ENCODE data around the gene CEPT1. TPM values are rescaled to one million over a fixed set of nuclear protein-coding genes. Genes with fewer than 3 reads are reported as not detected.

The CEPT1 gene
- total RNA-seq, 5 donors from 2014 or later (not counting 1 experiment from before 2014, with no cell fraction given) = 33.2 to 42.3 (median 36.3) TPM

GRCh38 chr1:111161843-111162487 is 21.9 kb downstream of the CEPT1 start:
- Mint-ChIP-seq H3K36me3 (peaks cover 33% of the 10 kb centered on the region), H3K4me3 (no peak overlapping the region), H3K4me1 (peaks cover 21 to 25% (median 23%) of the 10 kb centered on the region in 3 donors), H3K9me3 (no peaks in the 10 kb centered on the region), H3K27me3 (no peaks in the 10 kb centered on the region), H3K27ac (peak overlapping the region in 1 of 2 donors; percentile 1)
- Histone ChIP-seq H3K27me3 (replicated peaks in 1 of 2; ENCODE audit: control insufficient read depth in 2 of 2, extremely low read depth in 1 of 2, insufficient read depth in 2 of 2, low read length in 1 of 2) (no peaks in the 10 kb centered on the region), H3K36me3 (ENCODE audit: control insufficient read depth in 2 of 2, extremely low read depth in 1 of 2, insufficient read depth in 1 of 2, low read length in 1 of 2) (peaks cover 5 to 29% of the 10 kb centered on the region in 2 donors), H3K4me1 (ENCODE audit: control insufficient read depth in 1 of 2, extremely low read depth in 1 of 2, insufficient read depth in 2 of 2, low read length in 2 of 2) (no peaks in the 10 kb centered on the region), H3K4me3 (ENCODE audit: control insufficient read depth in 1 of 2, extremely low read depth in 1 of 2, low read length in 1 of 2) (no peak overlapping the region), H3K27ac (ENCODE audit: low read length) (no peak overlapping the region), H3K9me3 (no peaks in the 10 kb centered on the region)
- ATAC-seq (replicated peaks in 1 of 4) (no peak), DNase-seq (no peak)
- CTCF ChIA-PET = interaction anchor here in 1 of 2 donors (0.6 kb wide), 1 partner anchor 174 kb away, joined by 3 read pairs; no protein-coding TSS in a partner anchor
- POLR2A ChIA-PET = no interaction called here
- 88% methylated on average over 1 of the region's 1 CpG for WGBS (ENCODE audit: insufficient coverage)

- DNase-seq = no peak
- CTCF ChIA-PET = interaction anchor here in 1 of 2 donors (0.6 to 0.7 kb wide), 2 partner anchors 28 to 127 kb away, joined by 4 to 7 read pairs; no protein-coding TSS in a partner anchor
- Mint-ChIP-seq H3K27ac (peak overlapping the region; percentile 12 to 13), H3K4me1 (peaks cover 21 to 25% (median 23%) of the 10 kb centered on the region in 3 donors), H3K36me3 (peaks cover 33% of the 10 kb centered on the region), H3K27me3 (no peaks in the 10 kb centered on the region), H3K4me3 (no peak overlapping the region), H3K9me3 (no peaks in the 10 kb centered on the region)
- POLR2A ChIA-PET = no interaction called here
- Histone ChIP-seq H3K9me3 (no peaks in the 10 kb centered on the region), H3K4me3 (ENCODE audit: control insufficient read depth in 1 of 2, extremely low read depth in 1 of 2, low read length in 1 of 2) (no peak overlapping the region), H3K4me1 (ENCODE audit: control insufficient read depth in 1 of 2, extremely low read depth in 1 of 2, insufficient read depth in 2 of 2, low read length in 2 of 2) (no peaks in the 10 kb centered on the region), H3K27me3 (replicated peaks in 1 of 2; ENCODE audit: control insufficient read depth in 2 of 2, extremely low read depth in 1 of 2, insufficient read depth in 2 of 2, low read length in 1 of 2) (no peaks in the 10 kb centered on the region), H3K27ac (ENCODE audit: low read length) (no peak overlapping the region), H3K36me3 (ENCODE audit: control insufficient read depth in 2 of 2, extremely low read depth in 1 of 2, insufficient read depth in 1 of 2, low read length in 1 of 2) (peaks cover 5 to 26% of the 10 kb centered on the region in 2 donors)
- 100% methylated on average over 1 of the region's 2 CpGs for WGBS (ENCODE audit: insufficient coverage)
- ATAC-seq (replicated peaks in 1 of 4) = no peak
These were observed 22.5 kb downstream of the CEPT1 start for GRCh38 chr1:111162488-111162880.

- Mint-ChIP-seq H3K4me3 (no peak overlapping the region), H3K36me3 (peaks cover 37% of the 10 kb centered on the region), H3K9me3 (no peaks in the 10 kb centered on the region), H3K27me3 (no peaks in the 10 kb centered on the region), H3K27ac (no peak overlapping the region), H3K4me1 (peaks cover 23 to 25% (median 25%) of the 10 kb centered on the region in 3 donors)
- whole genome bisulfite sequencing (ENCODE audit: insufficient coverage) = 100% methylated on average over 1 of the region's 4 CpGs
- H3K27ac ChIP-seq (ENCODE audit: low read length) = no peak overlapping the region
- no peaks in the 10 kb centered on the region for H3K9me3 ChIP-seq
- DNase-seq (no peak), ATAC-seq (replicated peaks in 1 of 4) (no peak)
- POLR2A ChIA-PET = interaction anchor here in 1 of 2 donors (0.7 kb wide), 1 partner anchor 12 kb away, joined by 5 read pairs; no protein-coding TSS in a partner anchor
- CTCF ChIA-PET = no interaction called here
- no peak overlapping the region for H3K4me3 ChIP-seq (ENCODE audit: control insufficient read depth in 1 of 2, extremely low read depth in 1 of 2, low read length in 1 of 2)
- no peaks in the 10 kb centered on the region for H3K27me3 ChIP-seq (replicated peaks in 1 of 2; ENCODE audit: control insufficient read depth in 2 of 2, extremely low read depth in 1 of 2, insufficient read depth in 2 of 2, low read length in 1 of 2)
- H3K36me3 ChIP-seq (ENCODE audit: control insufficient read depth in 2 of 2, extremely low read depth in 1 of 2, insufficient read depth in 1 of 2, low read length in 1 of 2) = peaks cover 5 to 30% of the 10 kb centered on the region in 2 donors
- no peaks in the 10 kb centered on the region for H3K4me1 ChIP-seq (ENCODE audit: control insufficient read depth in 1 of 2, extremely low read depth in 1 of 2, insufficient read depth in 2 of 2, low read length in 2 of 2)
These were observed 23.3 kb downstream of the CEPT1 start for GRCh38 chr1:111163363-111163762.

GRCh38 chr1:111164151-111164550 is 24.1 kb downstream of the CEPT1 start:
- Histone ChIP-seq H3K9me3 (no peaks in the 10 kb centered on the region), H3K27ac (ENCODE audit: low read length) (no peak overlapping the region), H3K4me3 (ENCODE audit: control insufficient read depth in 1 of 2, extremely low read depth in 1 of 2, low read length in 1 of 2) (no peak overlapping the region), H3K4me1 (ENCODE audit: control insufficient read depth in 1 of 2, extremely low read depth in 1 of 2, insufficient read depth in 2 of 2, low read length in 2 of 2) (no peaks in the 10 kb centered on the region), H3K27me3 (replicated peaks in 1 of 2; ENCODE audit: control insufficient read depth in 2 of 2, extremely low read depth in 1 of 2, insufficient read depth in 2 of 2, low read length in 1 of 2) (no peaks in the 10 kb centered on the region), H3K36me3 (ENCODE audit: control insufficient read depth in 2 of 2, extremely low read depth in 1 of 2, insufficient read depth in 1 of 2, low read length in 1 of 2) (peaks cover 5 to 34% of the 10 kb centered on the region in 2 donors)
- WGBS (ENCODE audit: insufficient coverage) = 100% methylated on average over 2 of the region's 2 CpGs
- POLR2A ChIA-PET = interaction anchor here in 1 of 2 donors (0.6 kb wide), 1 partner anchor 377 kb away, joined by 3 read pairs; no protein-coding TSS in a partner anchor
- peaks cover 38% of the 10 kb centered on the region for H3K36me3 Mint-ChIP-seq
- H3K27me3 Mint-ChIP-seq = no peaks in the 10 kb centered on the region
- H3K27ac Mint-ChIP-seq = no peak overlapping the region
- DNase-seq (no peak), ATAC-seq (replicated peaks in 1 of 4) (no peak)
- H3K9me3 Mint-ChIP-seq = no peaks in the 10 kb centered on the region
- no peak overlapping the region for H3K4me3 Mint-ChIP-seq
- CTCF ChIA-PET = interaction anchor here in 1 of 2 donors (0.5 kb wide), 1 partner anchor 44 kb away, joined by 5 read pairs; no protein-coding TSS in a partner anchor
- peaks cover 21 to 26% (median 22%) of the 10 kb centered on the region in 3 donors for H3K4me1 Mint-ChIP-seq

GRCh38 chr1:111172463-111172862 is 32.4 kb downstream of the CEPT1 start:
- Histone ChIP-seq H3K27me3 (replicated peaks in 1 of 2; ENCODE audit: control insufficient read depth in 2 of 2, extremely low read depth in 1 of 2, insufficient read depth in 2 of 2, low read length in 1 of 2) (no peaks in the 10 kb centered on the region), H3K4me1 (ENCODE audit: control insufficient read depth in 1 of 2, extremely low read depth in 1 of 2, insufficient read depth in 2 of 2, low read length in 2 of 2) (no peaks in the 10 kb centered on the region), H3K4me3 (ENCODE audit: control insufficient read depth in 1 of 2, extremely low read depth in 1 of 2, low read length in 1 of 2) (no peak overlapping the region), H3K27ac (ENCODE audit: low read length) (no peak overlapping the region), H3K36me3 (ENCODE audit: control insufficient read depth in 2 of 2, extremely low read depth in 1 of 2, insufficient read depth in 1 of 2, low read length in 1 of 2) (peaks cover 0 to 35% of the 10 kb centered on the region in 2 donors), H3K9me3 (no peaks in the 10 kb centered on the region)
- H3K27me3 Mint-ChIP-seq = no peaks in the 10 kb centered on the region
- peaks cover 57% of the 10 kb centered on the region for H3K36me3 Mint-ChIP-seq
- H3K27ac Mint-ChIP-seq = peak overlapping the region; percentile 49 to 77
- no peak for DNase-seq
- ChIA-PET CTCF (interaction anchor here in 1 of 2 donors (0.6 kb wide), 1 partner anchor 28 kb away, joined by 3 read pairs; no protein-coding TSS in a partner anchor), POLR2A (interaction anchor here in 1 of 2 donors (0.7 kb wide), 1 partner anchor 589 kb away, joined by 4 read pairs; no protein-coding TSS in a partner anchor)
- H3K9me3 Mint-ChIP-seq = no peaks in the 10 kb centered on the region
- peaks cover 24 to 41% (median 29%) of the 10 kb centered on the region in 3 donors for H3K4me1 Mint-ChIP-seq
- H3K4me3 Mint-ChIP-seq = no peak overlapping the region
- no peak for ATAC-seq (replicated peaks in 1 of 4)

- Histone ChIP-seq H3K9me3 (no peaks in the 10 kb centered on the region), H3K27me3 (replicated peaks in 1 of 2; ENCODE audit: control insufficient read depth in 2 of 2, extremely low read depth in 1 of 2, insufficient read depth in 2 of 2, low read length in 1 of 2) (no peaks in the 10 kb centered on the region), H3K36me3 (ENCODE audit: control insufficient read depth in 2 of 2, extremely low read depth in 1 of 2, insufficient read depth in 1 of 2, low read length in 1 of 2) (peaks cover 0 to 31% of the 10 kb centered on the region in 2 donors), H3K27ac (ENCODE audit: low read length) (no peak overlapping the region), H3K4me3 (ENCODE audit: control insufficient read depth in 1 of 2, extremely low read depth in 1 of 2, low read length in 1 of 2) (no peak overlapping the region), H3K4me1 (ENCODE audit: control insufficient read depth in 1 of 2, extremely low read depth in 1 of 2, insufficient read depth in 2 of 2, low read length in 2 of 2) (no peaks in the 10 kb centered on the region)
- ChIA-PET POLR2A (no interaction called here), CTCF (no interaction called here)
- Mint-ChIP-seq H3K27ac (peak overlapping the region; percentile 34 to 82), H3K27me3 (no peaks in the 10 kb centered on the region), H3K4me3 (no peak overlapping the region), H3K4me1 (peaks cover 28 to 45% (median 36%) of the 10 kb centered on the region in 3 donors), H3K36me3 (peaks cover 55% of the 10 kb centered on the region), H3K9me3 (no peaks in the 10 kb centered on the region)
- DNase-seq = no peak
- ATAC-seq (replicated peaks in 1 of 4) = no peak
These were observed 34.0 kb downstream of the CEPT1 start for GRCh38 chr1:111174070-111174469.
